HEK293T (cell line): ENCODE measurements around the gene PPP1R9B.

Experiments
- CTCF ChIA-PET: fragments of 350-600 bp; formaldehyde crosslinking; extraction: SDS; loops from one replicate; lab custom pipeline; 2021; ENCODE audit warnings: antibody characterized with exemption, inconsistent platforms; lab: Yijun Ruan, JAX
- POLR2A ChIA-PET: fragments of 350-600 bp; formaldehyde crosslinking; extraction: SDS; loops from one replicate; lab custom pipeline; 2020; ENCODE audit warnings: antibody characterized with exemption, inconsistent platforms; lab: Yijun Ruan, JAX
- DNase-seq: peaks from one replicate; pipeline ENCODE4 v3.0.0; 2012; ENCODE audit warnings: mixed read lengths; ENCODE audit errors: extremely low spot score
- ARNT ChIP-seq: fragments of 450-650 bp; IDR thresholded peaks from 2 replicates; pipeline ENCODE4 v1.6.1; 2017; ENCODE audit warnings: mild to moderate bottlenecking
- BHLHE40 ChIP-seq: fragments of 450-650 bp; IDR thresholded peaks from 2 replicates; pipeline ENCODE4 v1.6.1; 2016; ENCODE audit warnings: mild to moderate bottlenecking, moderate library complexity, borderline replicate concordance
- CTBP1 ChIP-seq: fragments of 450-650 bp; IDR thresholded peaks from 2 replicates; pipeline ENCODE4 v1.6.1; 2016; ENCODE audit warnings: borderline replicate concordance
- ELF4 ChIP-seq: fragments of 450-650 bp; IDR thresholded peaks from 2 replicates; pipeline ENCODE4 v1.6.1; 2017; ENCODE audit warnings: antibody characterized with exemption
- FOXA1 ChIP-seq: fragments of 450-650 bp; IDR thresholded peaks from 2 replicates; pipeline ENCODE4 v1.6.1; 2016; ENCODE audit warnings: mild to moderate bottlenecking
- FOXK2 ChIP-seq: fragments of 450-650 bp; IDR thresholded peaks from 2 replicates; pipeline ENCODE4 v1.6.1; 2016; ENCODE audit warnings: mild to moderate bottlenecking
- FOXM1 ChIP-seq: fragments of 450-650 bp; IDR thresholded peaks from 2 replicates; pipeline ENCODE4 v1.6.1; 2017; ENCODE audit warnings: mild to moderate bottlenecking, borderline replicate concordance
- HDGF ChIP-seq: fragments of 450-650 bp; IDR thresholded peaks from 2 replicates; pipeline ENCODE4 v1.6.1; 2017; ENCODE audit warnings: antibody characterized with exemption, borderline replicate concordance
- L3MBTL2 ChIP-seq: fragments of 450-650 bp; conservative IDR thresholded peaks from 2 replicates; pipeline ENCODE4 v1.6.1; 2016; ENCODE audit warnings: mild to moderate bottlenecking
- LEF1 ChIP-seq: fragments of 450-650 bp; IDR thresholded peaks from 2 replicates; pipeline ENCODE4 v1.6.1; 2017; ENCODE audit warnings: mild to moderate bottlenecking, borderline replicate concordance
- NFRKB ChIP-seq: fragments of 450-650 bp; IDR thresholded peaks from 2 replicates; pipeline ENCODE4 v1.6.1; 2016; ENCODE audit warnings: mild to moderate bottlenecking, moderate library complexity
- SP1 ChIP-seq: fragments of 450-650 bp; IDR thresholded peaks from 2 replicates; pipeline ENCODE4 v1.6.1; 2017
- SUZ12 ChIP-seq: fragments of 450-650 bp; IDR thresholded peaks from 2 replicates; pipeline ENCODE4 v1.6.1; 2016; ENCODE audit warnings: mild to moderate bottlenecking
- TARDBP ChIP-seq: fragments of 450-650 bp; IDR thresholded peaks from 2 replicates; pipeline ENCODE4 v1.6.1; 2016
- ZNF384 ChIP-seq: fragments of 450-650 bp; IDR thresholded peaks from 2 replicates; pipeline ENCODE4 v1.6.1; 2016
- TF ChIP-seq, protein P1 (sequence below): fragments of 450-650 bp; IDR thresholded peaks from 2 replicates; pipeline ENCODE4 v1.6.1; 2016

The PPP1R9B gene

DNA sequence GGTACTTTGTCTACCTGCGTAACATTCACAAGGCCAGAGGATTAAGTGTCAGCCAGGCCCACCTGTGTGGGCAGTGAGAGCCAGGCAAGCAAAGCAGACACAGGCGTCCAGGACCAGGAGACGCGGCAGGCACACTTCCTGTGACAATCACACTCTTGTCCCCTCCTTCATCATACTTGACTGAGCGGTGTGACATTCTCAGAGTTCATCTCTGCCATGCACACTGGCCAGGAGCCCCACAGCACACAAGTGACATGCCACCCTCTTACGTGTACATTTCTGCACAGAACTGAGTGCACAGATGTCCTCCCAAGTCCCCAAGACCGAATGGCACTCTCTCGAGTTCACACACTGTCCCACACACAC is 8.7 kb downstream of the PPP1R9B start:
- TF ChIP-seq CTBP1 = no peak
- TF ChIP-seq HDGF = no peak
- TF ChIP-seq LEF1 = no peak
- TF ChIP-seq ARNT = no peak
- no peak for TF ChIP-seq SUZ12
- TF ChIP-seq FOXK2 = no peak
- no peak for TF ChIP-seq FOXA1
- TF ChIP-seq L3MBTL2 = no peak
- no peak for TF ChIP-seq TARDBP
- no peak for TF ChIP-seq BHLHE40
- TF ChIP-seq FOXM1 = no peak
- DNase-seq = no peak
- CTCF ChIA-PET = no interaction called here
- POLR2A ChIA-PET = interaction anchor here (3.2 kb wide), 1 partner anchor 10 kb away, joined by 13 read pairs; no protein-coding TSS in a partner anchor

DNA sequence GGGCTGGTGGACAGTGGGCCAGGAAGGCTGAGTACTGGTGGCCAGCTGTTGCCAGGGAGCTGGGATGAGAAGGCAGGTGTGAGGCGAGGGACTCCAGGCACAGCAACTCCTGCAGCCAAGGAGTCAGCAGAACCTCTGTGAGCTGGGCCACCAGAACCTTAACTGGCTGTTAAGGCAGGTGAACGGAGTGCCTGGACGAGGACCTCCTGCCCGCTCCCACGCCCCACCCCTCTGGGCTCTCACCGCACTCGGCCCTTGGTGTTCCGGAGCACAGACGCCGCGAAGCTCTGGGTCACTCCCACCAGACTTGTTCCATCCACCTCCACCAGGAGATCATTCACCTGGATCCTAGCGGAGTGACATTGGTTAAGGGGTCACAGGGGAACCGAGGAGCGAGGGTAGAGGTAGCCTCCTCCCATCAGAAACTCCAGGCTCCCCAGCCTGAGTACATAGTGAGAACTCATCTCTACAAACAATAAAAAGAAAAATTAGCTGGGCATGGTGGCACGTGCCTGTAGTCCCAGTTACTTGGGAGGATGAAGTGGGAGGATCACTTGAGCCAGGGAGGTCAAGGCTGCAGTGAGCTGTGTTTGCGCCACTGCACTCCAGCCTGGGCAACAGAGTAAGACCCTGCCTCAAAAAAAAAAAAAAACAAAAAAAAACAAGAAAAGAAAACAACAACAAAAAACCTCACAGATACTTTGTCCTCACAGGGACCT is 9.3 kb downstream of the PPP1R9B start:
- no peak for DNase-seq
- ChIA-PET POLR2A (interaction anchor here (3.2 kb wide), 1 partner anchor 10 kb away, joined by 13 read pairs; no protein-coding TSS in a partner anchor), CTCF (interaction anchor here (0.7 to 2.3 kb wide), 3 partner anchors 10 to 144 kb away, joined by 3 to 6 read pairs (median 3); no protein-coding TSS in a partner anchor)
- TF ChIP-seq HDGF (no peak), ZNF384 (no peak), NFRKB (no peak), ARNT (no peak), L3MBTL2 (no peak), TARDBP (no peak), FOXM1 (no peak)
- TF ChIP-seq, protein P1, sequence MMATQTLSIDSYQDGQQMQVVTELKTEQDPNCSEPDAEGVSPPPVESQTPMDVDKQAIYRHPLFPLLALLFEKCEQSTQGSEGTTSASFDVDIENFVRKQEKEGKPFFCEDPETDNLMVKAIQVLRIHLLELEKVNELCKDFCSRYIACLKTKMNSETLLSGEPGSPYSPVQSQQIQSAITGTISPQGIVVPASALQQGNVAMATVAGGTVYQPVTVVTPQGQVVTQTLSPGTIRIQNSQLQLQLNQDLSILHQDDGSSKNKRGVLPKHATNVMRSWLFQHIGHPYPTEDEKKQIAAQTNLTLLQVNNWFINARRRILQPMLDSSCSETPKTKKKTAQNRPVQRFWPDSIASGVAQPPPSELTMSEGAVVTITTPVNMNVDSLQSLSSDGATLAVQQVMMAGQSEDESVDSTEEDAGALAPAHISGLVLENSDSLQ = no peak

DNA sequence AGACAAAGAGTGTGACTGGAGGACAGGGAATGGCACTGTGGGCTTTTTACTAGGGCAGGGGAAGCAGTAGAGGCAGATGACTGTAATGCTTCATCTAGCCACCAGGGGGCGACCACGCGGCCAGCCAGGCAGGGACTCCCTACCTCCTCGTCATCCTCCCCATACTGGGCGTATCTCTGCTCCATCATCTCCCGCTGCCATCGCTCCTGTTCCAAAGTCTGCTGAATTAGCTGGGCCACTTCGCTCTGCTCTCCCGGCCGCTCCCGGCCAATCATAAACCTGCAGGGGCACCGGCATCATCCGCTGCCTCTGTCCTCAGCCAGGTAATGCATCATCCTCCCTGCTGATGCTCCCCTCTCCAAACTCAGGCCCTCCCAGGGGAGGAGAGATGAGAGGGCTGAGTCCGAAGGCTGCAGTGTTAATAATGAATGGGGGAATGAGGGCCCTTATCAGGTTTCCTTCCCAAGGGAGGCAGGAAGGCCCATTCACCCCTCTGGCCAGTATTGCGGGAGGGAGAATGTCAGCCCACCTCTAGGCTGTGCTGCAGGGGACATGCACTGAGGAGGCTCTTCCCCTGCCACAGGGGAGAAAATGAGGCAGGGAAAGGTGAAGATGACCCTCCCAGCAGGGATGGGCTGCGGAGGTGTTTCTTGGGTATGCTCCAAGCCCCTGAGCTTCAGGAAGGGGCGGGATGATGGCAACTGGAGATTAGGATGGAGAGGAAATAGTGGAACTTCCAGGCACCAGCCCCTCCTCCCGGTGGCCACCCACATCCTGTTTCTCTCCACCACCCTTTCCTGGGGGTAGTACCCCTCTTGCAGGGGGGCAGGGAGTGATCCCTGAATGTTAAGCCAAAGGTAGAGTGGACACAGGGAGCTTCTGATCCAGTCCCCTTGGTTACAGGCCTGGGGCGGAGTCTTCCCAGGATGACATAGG is 10.3 kb downstream of the PPP1R9B start:
- TF ChIP-seq SUZ12 = no peak
- TF ChIP-seq NFRKB = no peak
- TF ChIP-seq BHLHE40 = no peak
- TF ChIP-seq CTBP1 = no peak
- TF ChIP-seq SP1 = no peak
- TF ChIP-seq ARNT = no peak
- TF ChIP-seq ELF4 = no peak
- no peak for TF ChIP-seq TARDBP
- TF ChIP-seq FOXK2 = no peak
- no peak for TF ChIP-seq HDGF
- TF ChIP-seq ZNF384 = no peak
- TF ChIP-seq, protein P1 = no peak
- TF ChIP-seq FOXM1 = no peak
- no peak for TF ChIP-seq FOXA1
- no peak for TF ChIP-seq L3MBTL2
- no peak for TF ChIP-seq LEF1
- ChIA-PET POLR2A (interaction anchor here (1.5 kb wide), 1 partner anchor 22 kb away, joined by 3 read pairs; no protein-coding TSS in a partner anchor), CTCF (interaction anchor here (0.9 to 2.3 kb wide), 4 partner anchors 12 to 145 kb away, joined by 3 to 6 read pairs (median 3); no protein-coding TSS in a partner anchor)
- peak; percentile 93 for DNase-seq

DNA sequence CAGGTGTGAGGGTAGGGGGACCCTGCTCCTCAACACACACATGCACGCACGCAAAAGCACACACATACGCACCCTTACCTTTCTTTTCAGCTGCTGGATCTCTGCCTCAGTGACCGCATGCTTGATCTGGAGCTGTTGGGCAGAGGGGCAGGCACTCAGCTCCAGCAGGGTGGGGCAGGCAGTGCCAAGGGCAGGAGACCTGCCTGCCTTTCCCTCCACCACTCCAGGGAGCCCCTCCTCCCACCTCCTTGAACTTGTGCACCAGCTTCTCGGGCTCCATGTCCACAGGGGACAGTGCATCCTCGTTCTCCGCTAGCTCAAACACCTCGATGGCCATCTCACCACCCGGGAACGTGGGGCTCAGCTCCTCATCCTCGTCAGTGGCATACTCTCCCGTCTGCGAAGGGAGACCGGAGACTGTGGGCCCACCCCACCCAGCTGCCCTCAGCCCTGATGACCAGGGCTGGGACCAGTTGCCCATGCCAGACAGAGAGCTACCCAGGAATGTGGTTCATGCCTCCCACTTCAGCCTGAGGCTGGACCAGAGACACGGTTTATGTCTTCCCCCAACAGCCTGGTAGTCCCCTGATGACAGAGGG is 11.2 kb downstream of the PPP1R9B start:
- ChIA-PET POLR2A (interaction anchor here (0.9 to 1.5 kb wide), 7 partner anchors 8 to 23 kb away, joined by 3 to 8 read pairs (median 4); no protein-coding TSS in a partner anchor), CTCF (interaction anchor here (0.9 to 2.3 kb wide), 7 partner anchors 13 to 81 kb away, joined by 3 to 6 read pairs (median 4); no protein-coding TSS in a partner anchor)
- no peak for TF ChIP-seq TARDBP
- no peak for TF ChIP-seq NFRKB
- TF ChIP-seq L3MBTL2 = no peak
- TF ChIP-seq ELF4 = no peak
- no peak for TF ChIP-seq LEF1
- TF ChIP-seq BHLHE40 = no peak
- no peak for TF ChIP-seq SUZ12
- TF ChIP-seq FOXA1 = no peak
- no peak for TF ChIP-seq ZNF384
- no peak for TF ChIP-seq SP1
- TF ChIP-seq, protein P1 = no peak
- TF ChIP-seq FOXM1 = no peak
- no peak for TF ChIP-seq ARNT
- DNase-seq = no peak

DNA sequence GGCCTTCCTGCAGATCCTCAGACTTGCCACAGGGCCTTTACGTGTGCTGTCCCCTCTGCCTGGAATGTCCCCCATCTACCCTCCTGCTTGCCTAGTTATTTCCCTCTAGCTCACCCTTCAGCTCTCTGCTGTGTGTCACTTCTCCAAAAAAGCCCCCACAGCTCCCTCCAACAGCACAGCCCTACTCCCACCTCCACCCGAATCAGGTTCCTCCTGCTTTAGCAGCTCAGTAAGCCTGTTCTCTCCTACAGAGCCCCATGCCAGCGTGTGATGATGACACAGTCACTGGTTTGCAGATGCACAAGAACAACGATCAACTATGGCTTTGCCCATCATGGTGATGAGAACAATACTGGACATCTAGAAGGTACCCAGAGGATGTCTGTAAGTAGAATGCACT is 13.4 kb downstream of the PPP1R9B start:
- POLR2A ChIA-PET = interaction anchor here (0.6 to 1.5 kb wide), 4 partner anchors 14 to 41 kb away, joined by 3 to 8 read pairs (median 5); no protein-coding TSS in a partner anchor
- no peak for DNase-seq
- no peak for TF ChIP-seq FOXM1
- TF ChIP-seq LEF1 = no peak
- no peak for TF ChIP-seq SUZ12
- no peak for TF ChIP-seq HDGF
- TF ChIP-seq BHLHE40 = no peak
- TF ChIP-seq, protein P1 = no peak
- TF ChIP-seq NFRKB = no peak
- TF ChIP-seq FOXK2 = no peak
- TF ChIP-seq ARNT = no peak
- no peak for TF ChIP-seq ZNF384
- no peak for TF ChIP-seq FOXA1
- no peak for TF ChIP-seq L3MBTL2
- no peak for TF ChIP-seq ELF4
- no peak for TF ChIP-seq SP1
- TF ChIP-seq CTBP1 = no peak
- no peak for TF ChIP-seq TARDBP
- CTCF ChIA-PET = interaction anchor here (0.7 to 1.4 kb wide), 3 partner anchors 9 to 33 kb away, joined by 3 to 4 read pairs (median 4); no protein-coding TSS in a partner anchor
